Ectodermal cell (in vitro differentiated cells): ENCODE measurements around the gene NFKBIB.
"Not testable (repeated sequence)": the region's sequence is repeated elsewhere in the genome, so short reads cannot be mapped to it uniquely, and the experiment has no call there.

Experiments used
- H3K27ac ChIP-seq: 2 replicates; pipeline ENCODE4 v1.7.0; 2013; ENCODE audit warnings: mild to moderate bottlenecking, low read depth, low read length; ENCODE audit not compliant: insufficient read depth, poor library complexity, severe bottlenecking
- H3K27me3 ChIP-seq: 2 replicates; pipeline ENCODE4 v1.7.0; 2013; ENCODE audit warnings: mild to moderate bottlenecking, low read length; ENCODE audit not compliant: insufficient read depth, control insufficient read depth, poor library complexity, severe bottlenecking
- H3K36me3 ChIP-seq: one replicate; pipeline ENCODE4 v1.7.0; 2013; ENCODE audit warnings: low read length; ENCODE audit not compliant: control insufficient read depth, insufficient read depth
- H3K4me1 ChIP-seq: one replicate; pipeline ENCODE4 v1.7.0; 2013; ENCODE audit warnings: low read length; ENCODE audit not compliant: control insufficient read depth, insufficient read depth
- H3K4me3 ChIP-seq: 2 replicates; pipeline ENCODE4 v1.7.0; 2013; ENCODE audit warnings: low read depth, low read length, control low read depth; ENCODE audit not compliant: insufficient read depth
- H3K9me3 ChIP-seq: 2 replicates; pipeline ENCODE4 v1.7.0; 2013; ENCODE audit warnings: mild to moderate bottlenecking, low read length, moderate library complexity; ENCODE audit not compliant: control insufficient read depth
- WGBS, 2 experiments: methylation state at CpG; one replicate each; pipeline ENCODE4 v1.1.7; 2013; ENCODE audit warnings: missing lambda C conversion rate in 2 of 2; 5-methylcytosine and 5-hydroxymethylcytosine counted together

Gene NFKBIB

DNA sequence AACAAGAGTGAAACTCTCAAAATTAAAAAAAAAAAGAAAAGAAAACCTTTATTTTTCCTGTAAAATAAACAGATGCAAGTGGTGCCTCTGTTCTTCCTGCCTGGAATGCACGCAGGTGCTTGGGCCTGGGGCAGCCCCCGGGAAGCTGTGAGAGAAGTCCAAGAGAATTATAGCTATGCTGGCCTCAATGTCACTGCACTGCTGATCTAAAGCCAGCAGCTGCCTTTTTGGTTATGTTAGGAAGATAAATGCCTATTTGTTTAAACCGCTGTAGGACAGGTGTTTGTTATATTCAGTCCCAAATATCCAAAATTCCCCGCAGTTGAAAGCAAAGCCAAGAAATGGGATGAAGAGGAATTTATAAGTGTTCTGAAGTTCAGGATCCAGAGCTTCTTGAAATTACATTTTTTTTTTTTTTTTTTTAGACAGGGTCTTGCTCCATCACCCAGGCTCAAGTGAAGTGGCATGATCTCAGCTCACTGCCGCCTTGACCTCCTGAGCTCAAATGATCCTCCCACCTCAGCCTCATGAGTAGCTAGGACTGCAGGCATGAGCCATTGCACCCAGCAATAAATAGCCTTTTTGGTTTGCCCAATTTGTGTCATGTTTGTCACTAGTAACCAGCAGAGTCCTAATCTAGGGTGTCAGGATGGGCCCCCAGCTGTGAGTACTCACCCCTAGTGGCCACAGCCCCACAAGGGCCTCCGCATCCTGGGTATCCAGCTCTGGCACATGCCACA, 23.9 kb upstream of the NFKBIB start:
- Histone ChIP-seq H3K27ac (no peak overlapping the region), H3K9me3 (no peaks in the 10 kb centered on the region), H3K4me1 (peaks cover 9% of the 10 kb centered on the region), H3K36me3 (no peaks in the 10 kb centered on the region), H3K27me3 (peaks cover under 1% of the 10 kb centered on the region), H3K4me3 (no peak overlapping the region)
- 84 to 87% methylated on average over 5 to 6 of the region's 6 CpGs for WGBS, 2 experiments

DNA sequence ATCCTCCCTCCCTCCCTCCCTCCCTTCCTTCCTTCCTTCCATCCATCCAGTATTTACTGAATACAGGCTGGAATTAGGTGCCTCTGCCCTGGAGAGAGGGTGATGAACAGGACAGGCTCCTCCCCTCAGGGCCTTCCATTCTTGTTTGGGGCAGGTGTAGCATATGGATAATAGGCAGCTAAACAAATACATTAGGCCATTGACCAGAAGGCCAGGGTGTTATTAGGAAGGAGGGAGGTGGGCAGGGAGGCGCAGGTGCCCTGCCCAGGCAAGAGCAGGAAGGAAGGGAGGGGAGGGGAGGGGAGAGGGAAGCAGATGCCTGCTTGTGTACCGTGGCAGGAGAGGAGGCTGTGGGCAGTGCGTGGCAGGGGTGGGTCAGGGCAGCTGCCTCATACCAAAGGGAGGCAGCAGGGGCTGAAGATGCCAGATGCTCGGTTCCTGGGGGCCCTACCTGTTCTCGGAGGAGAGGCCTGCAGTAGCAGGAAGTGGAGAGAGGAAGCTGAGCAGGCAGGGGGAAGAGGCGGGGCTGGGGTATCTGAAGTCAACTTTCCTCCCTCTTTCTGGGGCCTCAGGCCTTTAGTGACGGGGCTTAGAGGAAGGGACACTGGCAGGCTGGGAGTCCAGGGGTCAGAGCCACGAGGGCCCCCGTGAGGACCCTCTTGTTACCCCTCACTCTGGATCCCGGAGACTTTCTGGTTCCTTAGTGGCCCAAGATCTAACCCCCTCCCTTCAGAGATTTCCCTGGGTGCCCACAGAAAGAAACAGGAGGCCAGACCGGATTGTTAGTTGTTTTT, 21.8 kb upstream of the NFKBIB start, which contains the start of gene RINL:
RINL (minus strand) TSS at position 495 of the 794 bp plus-strand sequence. CDS start 1,533 bp downstream, outside the sequence.
- Histone ChIP-seq H3K4me1 (peaks cover 9% of the 10 kb centered on the region), H3K27me3 (no peaks in the 10 kb centered on the region), H3K4me3 (no peak within 1 kb of the TSS), H3K36me3 (no peaks in the 10 kb centered on the region), H3K27ac (no peak within 1 kb of the TSS), H3K9me3 (no peaks in the 10 kb centered on the region)
- WGBS, 2 experiments = 79 to 82% methylated on average over 11 of the region's 11 CpGs

DNA sequence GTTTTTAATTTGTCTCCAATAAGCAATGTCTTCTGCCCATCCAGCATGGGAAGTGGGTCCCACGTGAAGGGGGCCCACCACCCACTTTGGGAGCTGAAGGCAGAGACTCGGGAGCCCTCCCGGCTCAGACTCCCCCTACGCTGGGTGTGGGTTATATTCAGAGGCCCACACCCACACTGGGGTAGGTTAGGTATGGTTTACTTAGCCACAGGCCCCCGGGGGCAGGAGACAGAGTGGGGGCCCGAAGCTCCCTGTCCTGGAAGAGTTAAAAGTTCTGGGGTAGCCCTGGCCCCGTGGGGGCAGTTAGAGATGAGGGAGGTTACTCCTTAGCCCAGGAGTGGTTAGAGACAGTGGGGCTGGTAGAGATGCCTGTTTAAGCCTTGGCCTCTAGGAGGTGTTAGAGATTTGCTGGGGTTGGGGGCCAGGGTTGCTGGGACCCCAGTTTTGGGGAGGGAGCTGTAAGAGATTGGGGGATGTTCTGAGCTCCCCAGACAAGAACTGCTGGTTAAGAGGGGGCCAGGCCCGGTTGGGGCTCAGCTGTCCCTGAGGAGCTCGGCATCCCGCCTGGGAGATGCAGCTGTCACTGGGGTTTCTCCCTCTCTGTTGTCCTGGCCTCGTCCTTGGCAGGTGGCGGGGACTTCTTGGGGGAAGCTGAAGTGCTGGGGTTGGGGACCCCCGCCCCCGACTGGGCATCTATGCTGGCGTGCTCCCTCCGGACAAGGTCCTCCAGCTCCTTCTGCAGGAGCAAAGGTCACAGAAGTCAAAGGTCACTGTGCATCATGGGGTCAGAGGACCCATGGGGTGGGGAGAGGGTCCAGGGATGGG, 21.0 kb upstream of the NFKBIB start:
- H3K36me3 ChIP-seq = no peaks in the 10 kb centered on the region
- H3K27ac ChIP-seq = no peak overlapping the region
- peaks cover 9% of the 10 kb centered on the region for H3K4me1 ChIP-seq
- 90% methylated on average over 16 of the region's 16 CpGs for WGBS, 2 experiments
- no peaks in the 10 kb centered on the region for H3K27me3 ChIP-seq
- no peak overlapping the region for H3K4me3 ChIP-seq
- H3K9me3 ChIP-seq = no peaks in the 10 kb centered on the region

DNA sequence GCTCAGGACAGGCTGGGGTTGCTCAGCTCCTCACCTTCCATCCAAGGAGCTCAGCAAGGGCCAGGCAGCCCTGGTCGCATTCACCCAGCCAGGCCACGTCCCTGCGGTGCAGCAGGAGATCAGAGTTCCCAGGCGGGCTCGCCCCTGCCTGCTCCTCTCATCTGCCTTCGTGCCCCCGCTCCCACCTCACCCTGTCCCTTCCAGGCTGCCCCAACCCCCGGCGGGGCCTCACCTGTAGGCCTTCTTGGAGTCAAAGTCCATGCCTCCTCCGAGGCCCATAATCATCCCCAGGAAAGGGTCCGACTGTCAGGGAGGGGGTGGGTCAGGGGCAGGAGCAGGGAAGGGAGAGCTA, 20.4 kb upstream of the NFKBIB start:
- H3K9me3 ChIP-seq = no peaks in the 10 kb centered on the region
- no peak overlapping the region for H3K4me3 ChIP-seq
- no peaks in the 10 kb centered on the region for H3K36me3 ChIP-seq
- H3K27ac ChIP-seq = no peak overlapping the region
- peaks cover 9% of the 10 kb centered on the region for H3K4me1 ChIP-seq
- WGBS, 2 experiments = 87 to 92% methylated on average over 11 of the region's 11 CpGs
- H3K27me3 ChIP-seq = no peaks in the 10 kb centered on the region

DNA sequence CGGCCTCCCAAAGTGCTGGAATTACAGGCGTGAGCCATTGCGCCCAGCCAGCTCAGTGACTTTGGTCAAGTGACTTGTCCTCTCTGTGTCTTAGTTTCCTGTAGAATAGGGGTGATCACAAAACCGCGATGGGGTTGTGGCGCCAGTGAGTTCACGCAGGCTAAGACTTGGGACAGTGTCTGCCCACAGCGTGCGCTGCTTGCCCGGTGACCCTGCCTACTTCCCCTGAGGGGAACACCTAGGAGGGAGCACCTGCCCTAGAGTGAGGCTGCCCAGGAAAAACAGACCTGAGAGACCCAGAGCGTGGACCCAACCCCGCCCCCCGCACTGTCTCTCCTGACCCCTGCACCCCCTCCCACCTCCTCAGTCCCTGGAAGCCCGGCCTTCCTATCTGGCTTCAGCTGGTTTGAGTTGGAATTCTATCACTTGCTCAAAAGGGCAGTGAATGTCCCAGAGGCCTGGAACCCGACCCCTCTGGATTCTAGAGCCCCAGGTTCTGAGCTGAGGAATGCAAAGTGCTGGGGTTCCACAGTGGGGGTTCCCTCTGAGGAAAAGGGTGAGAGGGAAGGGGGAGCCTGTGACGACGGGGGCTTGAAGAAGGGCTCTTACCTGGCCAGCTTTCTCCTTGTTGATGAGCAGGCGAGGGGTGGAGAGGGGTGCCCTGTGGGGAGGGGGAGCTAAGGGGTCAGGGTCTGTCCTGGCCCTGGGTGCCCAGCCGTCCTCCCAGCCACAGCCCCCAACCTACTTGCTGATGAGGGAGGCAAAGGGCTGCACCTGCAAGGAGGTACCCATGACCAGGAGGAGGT, 19.5 kb upstream of the NFKBIB start:
- no peaks in the 10 kb centered on the region for H3K36me3 ChIP-seq
- peaks cover 9% of the 10 kb centered on the region for H3K4me1 ChIP-seq
- no peak overlapping the region for H3K27ac ChIP-seq
- H3K4me3 ChIP-seq = no peak overlapping the region
- no peaks in the 10 kb centered on the region for H3K27me3 ChIP-seq
- no peaks in the 10 kb centered on the region for H3K9me3 ChIP-seq
- WGBS, 2 experiments = 86 to 90% methylated on average over 19 of the region's 19 CpGs

DNA sequence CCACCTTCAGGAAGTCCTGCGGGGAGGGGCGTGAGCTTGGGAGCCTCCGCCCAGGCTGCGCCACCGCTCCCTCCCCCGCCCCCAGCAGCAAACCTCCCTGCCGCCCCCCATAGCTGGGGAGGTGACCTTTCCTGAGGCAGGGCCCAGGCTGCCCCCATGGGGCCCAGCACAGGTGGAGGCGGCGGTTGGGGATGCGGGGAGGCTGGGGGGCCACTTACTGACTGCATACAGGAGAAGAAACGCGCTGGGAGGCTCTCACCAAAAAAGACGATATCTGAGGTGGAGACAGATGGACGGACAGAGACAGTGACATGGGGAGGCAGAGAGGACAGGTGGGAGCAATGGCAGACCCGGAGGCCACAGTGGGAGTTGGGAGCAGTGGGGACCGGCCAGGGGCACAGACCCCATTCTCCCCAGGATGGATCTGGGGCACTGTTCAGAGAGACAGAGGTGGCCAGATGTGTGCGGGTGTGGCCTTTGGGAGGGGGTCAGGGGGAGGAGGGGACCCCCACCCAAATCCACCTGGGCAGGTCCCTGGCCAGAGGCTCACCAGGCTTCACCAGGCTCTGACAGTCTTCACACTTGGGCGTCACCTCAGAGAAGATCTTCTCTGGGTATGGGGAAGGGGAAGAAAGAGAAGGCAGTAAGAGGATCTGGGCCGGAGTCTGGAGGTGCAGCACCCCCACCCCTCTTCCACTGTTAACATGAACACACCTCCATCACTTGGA, 18.7 kb upstream of the NFKBIB start:
- H3K9me3 ChIP-seq = no peaks in the 10 kb centered on the region
- 88 to 90% methylated on average over 17 to 19 of the region's 19 CpGs for WGBS, 2 experiments

DNA sequence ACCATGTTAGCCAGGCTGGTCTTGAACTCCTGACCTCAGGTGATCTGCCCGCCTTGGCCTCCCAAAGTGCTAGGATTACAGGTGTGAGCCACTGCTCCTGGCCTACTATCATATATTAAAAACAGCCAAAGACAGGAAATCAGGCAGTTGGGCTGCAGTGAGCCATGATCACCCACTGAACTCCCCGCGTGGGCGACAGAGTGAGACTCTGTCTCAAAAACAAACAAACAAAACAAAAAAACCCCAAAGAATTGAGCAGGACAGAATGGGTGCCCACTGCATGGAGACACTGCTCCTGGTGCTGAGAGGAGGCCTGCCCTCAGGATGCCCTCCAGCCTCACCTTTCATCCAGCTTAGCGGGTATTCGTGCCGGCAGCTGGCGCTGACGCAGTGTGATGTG, 16.5 kb upstream of the NFKBIB start:
- H3K9me3 ChIP-seq = no peaks in the 10 kb centered on the region
- H3K36me3 ChIP-seq = no peaks in the 10 kb centered on the region
- H3K27ac ChIP-seq = no peak overlapping the region
- WGBS, 2 experiments = 93% methylated on average over 9 of the region's 9 CpGs
- no peak overlapping the region for H3K4me3 ChIP-seq
- H3K27me3 ChIP-seq = no peaks in the 10 kb centered on the region
- peaks cover 5% of the 10 kb centered on the region for H3K4me1 ChIP-seq

More for the DNA sequence above, 18.7 kb upstream of the NFKBIB start:
- H3K36me3 ChIP-seq = no peaks in the 10 kb centered on the region
- no peak overlapping the region for H3K4me3 ChIP-seq
- H3K4me1 ChIP-seq = peaks cover 9% of the 10 kb centered on the region
- no peaks in the 10 kb centered on the region for H3K27me3 ChIP-seq
- H3K27ac ChIP-seq = no peak overlapping the region

DNA sequence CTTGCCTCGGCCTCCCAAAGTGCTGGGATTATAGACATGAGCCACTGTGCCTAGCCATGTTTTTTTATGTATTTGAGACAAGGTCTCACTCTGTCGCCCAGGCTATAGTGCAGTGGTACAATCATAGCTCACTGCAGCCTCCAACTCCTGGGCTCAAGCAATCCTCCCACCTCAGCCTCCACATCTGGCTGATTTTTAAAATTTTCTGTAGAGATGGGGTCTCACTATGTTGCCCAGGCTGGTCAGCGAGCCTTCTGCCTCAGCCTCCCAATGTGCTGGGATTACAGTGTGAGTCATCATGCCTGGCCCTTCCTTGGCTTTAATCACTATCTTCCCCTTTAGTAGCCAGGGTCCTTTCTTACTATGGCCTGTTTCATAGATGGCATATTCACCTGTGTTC, 15.1 kb upstream of the NFKBIB start:
- not testable (repeated sequence) for H3K27ac ChIP-seq, H3K36me3 ChIP-seq, H3K4me3 ChIP-seq, H3K9me3 ChIP-seq, H3K27me3 ChIP-seq, H3K4me1 ChIP-seq
- WGBS, 2 experiments = 88 to 89% methylated on average over 3 of the region's 3 CpGs

DNA sequence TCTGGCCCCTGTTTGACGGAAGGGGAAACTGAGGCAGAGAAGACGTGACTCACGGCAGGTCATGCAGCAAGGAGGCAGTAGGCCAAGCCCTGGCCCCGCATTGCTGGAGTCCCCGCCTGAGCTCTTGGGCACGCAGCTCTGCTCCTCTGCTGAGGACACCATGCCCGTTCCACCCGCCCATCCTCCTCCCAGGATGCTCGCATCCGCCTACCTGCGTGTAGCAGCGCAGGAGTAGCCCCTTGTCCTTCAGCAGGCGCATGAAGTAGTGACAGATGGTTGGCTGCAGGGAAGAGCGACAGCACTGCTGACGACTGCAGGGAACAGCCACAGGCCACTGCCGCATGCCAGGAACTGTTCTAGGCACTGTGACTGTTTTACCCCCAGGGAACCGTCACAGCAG, 10.9 kb upstream of the NFKBIB start:
- WGBS, 2 experiments = 94 to 95% methylated on average over 17 of the region's 17 CpGs
- no peaks in the 10 kb centered on the region for H3K36me3 ChIP-seq
- H3K4me1 ChIP-seq = peaks cover 4% of the 10 kb centered on the region
- no peaks in the 10 kb centered on the region for H3K27me3 ChIP-seq
- H3K9me3 ChIP-seq = no peaks in the 10 kb centered on the region
- no peak overlapping the region for H3K4me3 ChIP-seq
- no peak overlapping the region for H3K27ac ChIP-seq
